CD4-positive, alpha-beta T cell treated with Interleukin-17A for 4 hours (primary cell): ENCODE measurements around the gene CDH12.
"Not testable (repeated sequence)": the region's sequence is repeated elsewhere in the genome, so short reads cannot be mapped to it uniquely, and the experiment has no call there.

Source experiments
- DNase-seq: peaks from one replicate; pipeline ENCODE4 v3.0.0-alpha.2; 2020; ENCODE audit warnings: mixed read lengths

CDH12 gene

GRCh38 chr5:22852807-22853660 is at the start of gene CDH12:
TSS of gene CDH12 (minus strand) at chr5:22853344.
- DNase-seq = no peak

- no peak for DNase-seq
Measured at GRCh38 chr5:22901885-22902284, 48.7 kb upstream of the CDH12 start.

- no peak for DNase-seq
Measured at GRCh38 chr5:22900801-22901310, 47.7 kb upstream of the CDH12 start.

DNA sequence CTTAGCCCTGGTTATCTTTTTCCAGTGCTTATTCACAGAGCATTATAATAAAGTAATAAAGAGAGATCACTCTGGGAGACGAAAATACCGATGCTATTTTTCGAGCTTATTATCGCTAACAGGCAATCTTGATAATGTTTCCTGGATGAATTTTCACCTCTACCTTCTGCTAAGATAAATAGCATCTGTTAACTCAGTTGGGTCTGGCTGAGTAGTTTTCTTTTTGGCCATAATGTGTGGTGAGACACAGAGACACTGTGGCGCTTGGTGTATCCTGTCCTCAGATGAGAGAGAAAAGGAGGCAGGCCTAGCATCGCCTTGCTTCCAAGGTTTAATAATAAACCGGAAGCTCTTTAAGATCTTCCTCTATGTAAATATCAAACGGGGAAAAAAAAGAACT is 46.2 kb upstream of the CDH12 start:
- no peak for DNase-seq

GRCh38 chr5:22896152-22896551 is 43.0 kb upstream of the CDH12 start:
- DNase-seq = no peak

GRCh38 chr5:22892441-22892840 is 39.3 kb upstream of the CDH12 start:
- no peak for DNase-seq

GRCh38 chr5:22889720-22890119 is 36.6 kb upstream of the CDH12 start:
- DNase-seq = no peak

GRCh38 chr5:22887566-22887965 is 34.4 kb upstream of the CDH12 start:
- DNase-seq = no peak

DNA sequence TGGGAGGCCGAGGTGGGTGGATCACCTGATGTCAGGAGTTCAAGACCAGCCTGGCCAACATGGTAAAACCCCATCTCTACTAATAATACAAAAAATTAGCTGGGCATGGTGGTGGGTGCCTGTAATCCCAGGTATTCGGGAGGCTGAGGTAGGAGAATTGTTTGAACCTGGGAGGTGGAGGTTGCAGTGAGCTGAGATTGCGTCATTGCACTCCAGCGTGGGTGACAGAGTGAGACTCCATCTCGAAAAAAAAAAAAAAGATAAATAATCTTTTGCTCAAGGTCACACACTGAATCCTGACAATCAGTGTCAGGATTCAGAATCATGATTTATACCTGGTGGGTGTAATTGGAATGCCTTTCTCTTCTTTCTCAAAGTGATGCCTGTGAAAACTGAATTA is 5.8 kb upstream of the CDH12 start:
- not testable (repeated sequence) for DNase-seq

- DNase-seq = no peak
Measured at GRCh38 chr5:22855824-22856223, 2.7 kb upstream of the CDH12 start.

GRCh38 chr5:22850981-22851380 is 2.2 kb downstream of the CDH12 start:
- no peak for DNase-seq

DNA sequence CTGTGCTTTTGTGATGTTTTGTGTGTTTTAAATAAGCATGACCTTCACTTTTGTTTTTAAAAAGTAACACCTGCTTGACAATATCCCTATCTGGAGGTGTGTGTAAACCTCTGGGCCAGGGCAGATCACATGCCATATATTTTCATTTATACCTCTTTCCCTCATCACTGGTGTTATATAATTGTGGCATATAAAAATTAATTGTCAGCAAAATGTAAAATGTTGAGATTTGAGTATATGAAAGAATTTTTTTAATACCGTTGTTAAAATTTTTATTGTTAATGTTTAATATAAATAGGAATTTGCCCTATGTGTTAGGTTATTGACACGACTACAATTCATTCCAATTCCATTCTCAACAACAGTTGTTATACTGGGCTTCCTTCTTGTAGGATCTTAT is 6.5 kb downstream of the CDH12 start:
- DNase-seq = no peak

DNA sequence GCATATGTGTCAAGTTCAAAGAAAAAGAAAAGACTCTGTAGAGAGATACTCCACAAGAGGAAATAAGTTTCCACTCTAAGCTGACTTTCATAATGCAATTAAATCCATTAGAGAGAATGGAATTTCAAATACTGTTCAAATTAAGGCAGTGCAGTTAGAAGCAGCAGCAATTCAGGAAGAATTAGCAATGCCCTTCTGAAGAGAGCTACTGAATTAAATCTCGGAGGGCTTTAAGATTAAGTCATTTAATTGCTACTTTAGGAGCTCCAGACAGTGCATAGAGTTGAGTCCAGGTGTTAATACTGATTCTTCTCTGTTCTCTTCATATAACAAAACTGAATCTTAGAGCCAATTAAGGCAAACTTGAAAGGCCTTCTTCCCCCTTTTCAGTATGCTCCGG is 8.5 kb downstream of the CDH12 start:
- DNase-seq = no peak

DNA sequence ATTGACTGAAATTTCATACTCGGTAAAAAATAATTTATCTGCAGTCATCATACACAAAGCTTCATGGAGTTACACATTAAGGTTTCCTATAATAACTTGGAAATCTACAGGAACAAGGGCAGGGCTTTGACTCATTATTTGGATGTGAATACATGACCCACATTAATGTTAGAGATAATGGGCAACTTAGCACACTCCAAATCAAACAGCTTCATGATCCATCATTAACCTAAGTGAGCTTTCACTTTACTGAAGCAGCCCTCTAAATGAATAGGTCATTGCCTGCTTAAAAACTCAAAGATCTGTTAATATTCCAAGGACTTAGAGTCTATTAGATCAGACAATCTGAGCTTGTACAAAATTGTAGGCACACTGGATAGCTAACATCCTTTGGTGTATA is 9.0 kb downstream of the CDH12 start:
- DNase-seq = no peak

GRCh38 chr5:22842574-22842973 is 10.6 kb downstream of the CDH12 start:
- DNase-seq = no peak

GRCh38 chr5:22837803-22838202 is 15.3 kb downstream of the CDH12 start:
- no peak for DNase-seq

DNA sequence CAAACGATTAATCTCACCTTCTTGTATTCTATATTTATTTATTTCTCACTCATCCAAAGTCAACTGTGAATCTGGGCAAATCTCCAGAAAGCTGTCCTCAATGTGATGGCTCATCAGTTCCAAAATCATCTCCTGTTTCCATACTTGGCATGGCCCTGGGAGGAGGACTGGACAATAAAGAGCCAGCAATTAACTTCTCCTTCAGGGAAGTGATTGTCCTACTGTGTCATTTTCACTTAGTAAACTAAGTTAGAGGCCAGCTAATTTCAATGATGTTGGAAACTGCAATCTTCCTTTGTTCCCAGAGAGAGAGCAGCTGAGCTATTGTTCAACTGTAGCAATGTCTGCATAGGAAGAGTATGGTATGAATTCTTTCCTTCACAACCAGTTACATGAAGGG is 17.5 kb downstream of the CDH12 start:
- DNase-seq = no peak

DNA sequence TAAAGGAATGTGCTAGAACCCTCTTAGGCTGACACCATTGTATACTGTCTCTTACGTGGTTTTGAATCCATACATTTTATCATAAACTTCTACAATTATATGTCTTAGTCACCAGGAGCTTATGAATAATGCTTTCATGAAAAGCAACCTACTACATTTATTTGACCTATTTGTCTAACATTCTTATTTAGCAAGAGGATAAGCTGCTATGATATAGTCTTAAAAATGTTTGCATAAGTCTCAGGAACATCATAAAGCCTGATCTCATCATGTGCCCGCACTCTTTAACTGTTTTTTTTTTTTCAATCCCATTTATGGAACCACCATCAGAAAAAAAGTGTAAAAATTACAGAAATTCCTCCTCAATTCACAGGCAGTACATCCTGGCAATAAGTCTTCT is 59.7 kb downstream of the CDH12 start:
- DNase-seq = no peak

- no peak for DNase-seq
Measured at GRCh38 chr5:22787807-22788206, 65.3 kb downstream of the CDH12 start.

DNA sequence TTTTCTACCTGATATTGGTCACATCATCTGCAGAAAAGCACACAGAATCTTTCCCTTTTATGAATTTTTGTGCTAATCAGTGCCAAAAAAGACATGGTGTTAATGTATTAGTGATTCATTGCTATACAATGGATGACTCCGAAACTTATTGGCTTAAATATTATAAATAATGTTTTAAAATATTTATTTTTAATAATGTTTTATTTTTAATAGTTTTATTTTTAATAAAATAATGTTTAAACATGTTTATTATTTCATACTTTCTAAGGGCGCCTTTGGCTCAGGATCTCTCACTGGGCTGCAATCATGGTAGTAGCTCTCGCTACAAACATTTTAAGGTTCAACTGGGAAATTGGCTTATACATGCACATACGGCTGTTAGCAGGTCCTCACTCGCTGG is 65.7 kb downstream of the CDH12 start:
- DNase-seq = no peak

DNA sequence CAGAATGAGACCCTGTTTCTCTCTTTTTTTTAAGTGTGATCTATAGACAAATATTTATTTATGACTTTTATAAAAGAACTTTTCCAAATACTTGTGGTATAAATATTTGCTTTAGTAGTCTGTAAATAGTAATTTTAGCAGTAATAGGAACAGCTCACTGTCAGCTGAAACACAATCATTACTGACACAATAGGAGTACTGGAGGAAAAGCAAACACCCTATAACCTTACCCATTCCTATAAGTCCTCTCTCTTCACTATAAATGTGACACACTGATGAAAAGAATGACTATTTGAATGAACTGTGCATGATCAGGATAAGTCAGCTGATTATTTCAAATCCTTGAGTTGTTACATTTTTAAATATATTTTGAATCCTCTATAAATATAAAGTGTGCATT is 72.4 kb downstream of the CDH12 start:
- no peak for DNase-seq

DNA sequence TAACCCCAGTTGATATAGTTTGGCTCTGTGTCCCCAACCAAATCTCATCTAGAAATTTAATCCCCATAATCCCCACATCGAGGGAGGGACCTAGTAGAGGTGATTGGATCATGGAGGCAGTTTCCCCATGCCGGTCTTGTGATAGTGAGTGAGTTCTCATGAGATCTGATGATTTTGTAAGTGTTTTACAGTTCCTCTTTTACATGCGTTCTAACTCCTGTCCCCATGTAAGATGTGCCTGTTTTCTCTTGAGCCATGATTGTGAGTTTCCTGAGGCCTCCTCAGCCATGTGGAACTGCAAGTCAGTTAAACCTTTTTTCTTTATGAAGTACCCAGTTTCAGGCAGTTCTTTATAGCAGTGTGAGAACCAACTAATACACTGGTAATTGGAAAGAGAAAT is 73.6 kb downstream of the CDH12 start:
- no peak for DNase-seq

GRCh38 chr5:22776285-22776684 is 76.9 kb downstream of the CDH12 start:
- DNase-seq = no peak

DNA sequence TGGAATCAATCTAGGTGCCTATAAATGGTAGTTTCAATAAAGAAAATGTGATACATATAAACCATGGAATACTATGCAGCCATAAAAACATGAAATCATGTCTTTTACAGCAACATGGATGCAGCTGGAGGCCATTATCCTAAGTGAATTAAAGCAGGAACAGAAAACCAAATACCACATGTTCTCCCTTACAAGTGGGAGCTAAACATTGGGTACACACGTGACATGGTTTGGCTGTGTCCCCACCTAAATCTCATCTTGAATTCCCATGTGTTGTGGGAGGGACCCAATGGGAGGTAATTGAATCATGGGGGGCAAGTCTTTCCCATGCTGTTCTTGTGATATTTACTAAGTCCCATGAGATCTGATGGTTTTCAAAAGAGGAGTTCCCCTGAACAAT is 78.9 kb downstream of the CDH12 start:
- DNase-seq = not testable (repeated sequence)

DNA sequence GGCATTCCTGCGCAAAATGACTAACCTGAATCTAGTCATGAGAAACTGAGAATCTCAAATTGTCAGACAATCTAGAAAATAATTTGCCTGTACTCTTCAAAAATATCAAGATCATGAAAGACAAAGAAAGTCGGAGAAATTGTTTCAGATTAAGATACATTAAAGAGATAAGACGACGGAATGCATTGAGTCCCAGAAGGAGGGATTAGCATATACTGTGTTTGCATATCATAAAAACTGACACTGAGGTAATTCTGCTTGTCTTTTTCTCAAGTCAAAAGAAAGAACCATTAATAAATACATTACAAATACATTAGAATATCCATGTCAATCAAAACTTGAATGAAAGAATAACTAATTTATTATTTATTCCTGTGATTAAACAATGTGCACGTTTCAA is 88.4 kb downstream of the CDH12 start:
- no peak for DNase-seq
